Measurements from ENCODE around the gene MSH5.

DNA sequence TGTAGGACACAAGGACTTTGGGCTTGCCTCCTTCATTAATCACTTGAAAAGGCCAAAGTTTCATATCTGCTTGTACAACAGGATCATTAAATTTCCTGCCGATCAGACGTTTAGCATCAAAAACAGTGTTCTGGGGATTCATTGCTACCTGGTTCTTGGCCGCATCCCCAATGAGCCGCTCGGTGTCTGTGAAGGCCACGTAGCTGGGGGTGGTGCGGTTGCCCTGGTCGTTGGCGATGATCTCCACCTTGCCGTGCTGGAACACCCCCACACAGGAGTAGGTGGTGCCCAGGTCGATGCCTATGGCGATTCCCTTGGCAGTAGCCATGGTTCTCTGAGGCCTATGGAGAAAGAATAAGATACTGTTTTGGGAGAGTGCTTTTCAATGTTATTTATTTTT lies 71.8 kb downstream of the MSH5 start:
- TF ChIP-seq, protein P1, sequence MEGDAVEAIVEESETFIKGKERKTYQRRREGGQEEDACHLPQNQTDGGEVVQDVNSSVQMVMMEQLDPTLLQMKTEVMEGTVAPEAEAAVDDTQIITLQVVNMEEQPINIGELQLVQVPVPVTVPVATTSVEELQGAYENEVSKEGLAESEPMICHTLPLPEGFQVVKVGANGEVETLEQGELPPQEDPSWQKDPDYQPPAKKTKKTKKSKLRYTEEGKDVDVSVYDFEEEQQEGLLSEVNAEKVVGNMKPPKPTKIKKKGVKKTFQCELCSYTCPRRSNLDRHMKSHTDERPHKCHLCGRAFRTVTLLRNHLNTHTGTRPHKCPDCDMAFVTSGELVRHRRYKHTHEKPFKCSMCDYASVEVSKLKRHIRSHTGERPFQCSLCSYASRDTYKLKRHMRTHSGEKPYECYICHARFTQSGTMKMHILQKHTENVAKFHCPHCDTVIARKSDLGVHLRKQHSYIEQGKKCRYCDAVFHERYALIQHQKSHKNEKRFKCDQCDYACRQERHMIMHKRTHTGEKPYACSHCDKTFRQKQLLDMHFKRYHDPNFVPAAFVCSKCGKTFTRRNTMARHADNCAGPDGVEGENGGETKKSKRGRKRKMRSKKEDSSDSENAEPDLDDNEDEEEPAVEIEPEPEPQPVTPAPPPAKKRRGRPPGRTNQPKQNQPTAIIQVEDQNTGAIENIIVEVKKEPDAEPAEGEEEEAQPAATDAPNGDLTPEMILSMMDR (IDR thresholded peaks at IDR 0.05) = no peak
- TF ChIP-seq ZFX (IDR thresholded peaks at IDR 0.05; ENCODE audit: borderline replicate concordance) = no peak
